VCaP (cell line): ENCODE results near the gene RGS9BP.
A peak's percentile ranks its signal among the peaks of the same experiment; 100 is the strongest.
"Not testable (repeated sequence)": the region's sequence is repeated elsewhere in the genome, so short reads cannot be mapped to it uniquely, and the experiment has no call there.

Source experiments
- H3K27ac ChIP-seq: fragments of 450-650 bp; 2 replicates; pipeline ENCODE4 v1.5.1; 2017
- CTCF ChIP-seq: fragments of 450-650 bp; conservative IDR thresholded peaks from 2 replicates; pipeline ENCODE4 v1.5.1; 2017; ENCODE audit warnings: mild to moderate bottlenecking, moderate library complexity

The RGS9BP gene

GRCh38 chr19:32691291-32691951 lies 15.8 kb downstream of the RGS9BP start, which contains the start of gene NUDT19:
TSS of gene NUDT19 (plus strand) at chr19:32691821. CDS start at chr19:32691961, 140 bp downstream.
- H3K27ac ChIP-seq, result peak within 1 kb of the TSS; percentile 97
- TF ChIP-seq CTCF, result no peak

GRCh38 chr19:32691952-32692726 lies 16.5 kb downstream of the RGS9BP start:
- H3K27ac ChIP-seq, result peak overlapping the region; percentile 97
- no peak for TF ChIP-seq CTCF

- H3K27ac ChIP-seq, result peak overlapping the region; percentile 97
- no peak for TF ChIP-seq CTCF
These were observed 17.0 kb downstream of the RGS9BP start for GRCh38 chr19:32692727-32693061.

- peak overlapping the region; percentile 97 for H3K27ac ChIP-seq
These were observed 17.8 kb downstream of the RGS9BP start for GRCh38 chr19:32693151-32694108.

- peak overlapping the region; percentile 97 for H3K27ac ChIP-seq
These were observed 18.7 kb downstream of the RGS9BP start for GRCh38 chr19:32694316-32694715.

- peak overlapping the region; percentile 97; the same call in 1 of the 2 replicates for H3K27ac ChIP-seq
These were observed 19.2 kb downstream of the RGS9BP start for GRCh38 chr19:32694851-32695250.

- H3K27ac ChIP-seq, result peak overlapping the region; percentile 10; the same call in 1 of the 2 replicates
These were observed 19.9 kb downstream of the RGS9BP start for GRCh38 chr19:32695506-32695905.

- H3K27ac ChIP-seq, result not testable (repeated sequence)
These were observed 21.1 kb downstream of the RGS9BP start for GRCh38 chr19:32696771-32697170.

- not testable (repeated sequence) for H3K27ac ChIP-seq
These were observed 24.5 kb downstream of the RGS9BP start for GRCh38 chr19:32700129-32700528.

- no peak for TF ChIP-seq CTCF
- peak overlapping the region; percentile 48 for H3K27ac ChIP-seq
These were observed 26.4 kb downstream of the RGS9BP start for GRCh38 chr19:32702010-32702409.

- not testable (repeated sequence) for H3K27ac ChIP-seq
These were observed 28.4 kb downstream of the RGS9BP start for GRCh38 chr19:32704006-32704405.
